GM19328 (cell line): ENCODE data around the gene NOSTRIN.
"Not testable (repeated sequence)": the region's sequence is repeated elsewhere in the genome, so short reads cannot be mapped to it uniquely, and the experiment has no call there.

Source experiments
- ATAC-seq: cut with Tn5 transposase; IDR thresholded peaks from one replicate; pipeline ENCODE4 v1.9.1; 2021; ENCODE audit warnings: mild to moderate bottlenecking, moderate library complexity; ENCODE audit not compliant: unreplicated experiment

The NOSTRIN gene, protein sequence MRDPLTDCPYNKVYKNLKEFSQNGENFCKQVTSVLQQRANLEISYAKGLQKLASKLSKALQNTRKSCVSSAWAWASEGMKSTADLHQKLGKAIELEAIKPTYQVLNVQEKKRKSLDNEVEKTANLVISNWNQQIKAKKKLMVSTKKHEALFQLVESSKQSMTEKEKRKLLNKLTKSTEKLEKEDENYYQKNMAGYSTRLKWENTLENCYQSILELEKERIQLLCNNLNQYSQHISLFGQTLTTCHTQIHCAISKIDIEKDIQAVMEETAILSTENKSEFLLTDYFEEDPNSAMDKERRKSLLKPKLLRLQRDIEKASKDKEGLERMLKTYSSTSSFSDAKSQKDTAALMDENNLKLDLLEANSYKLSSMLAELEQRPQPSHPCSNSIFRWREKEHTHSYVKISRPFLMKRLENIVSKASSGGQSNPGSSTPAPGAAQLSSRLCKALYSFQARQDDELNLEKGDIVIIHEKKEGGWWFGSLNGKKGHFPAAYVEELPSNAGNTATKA

DNA sequence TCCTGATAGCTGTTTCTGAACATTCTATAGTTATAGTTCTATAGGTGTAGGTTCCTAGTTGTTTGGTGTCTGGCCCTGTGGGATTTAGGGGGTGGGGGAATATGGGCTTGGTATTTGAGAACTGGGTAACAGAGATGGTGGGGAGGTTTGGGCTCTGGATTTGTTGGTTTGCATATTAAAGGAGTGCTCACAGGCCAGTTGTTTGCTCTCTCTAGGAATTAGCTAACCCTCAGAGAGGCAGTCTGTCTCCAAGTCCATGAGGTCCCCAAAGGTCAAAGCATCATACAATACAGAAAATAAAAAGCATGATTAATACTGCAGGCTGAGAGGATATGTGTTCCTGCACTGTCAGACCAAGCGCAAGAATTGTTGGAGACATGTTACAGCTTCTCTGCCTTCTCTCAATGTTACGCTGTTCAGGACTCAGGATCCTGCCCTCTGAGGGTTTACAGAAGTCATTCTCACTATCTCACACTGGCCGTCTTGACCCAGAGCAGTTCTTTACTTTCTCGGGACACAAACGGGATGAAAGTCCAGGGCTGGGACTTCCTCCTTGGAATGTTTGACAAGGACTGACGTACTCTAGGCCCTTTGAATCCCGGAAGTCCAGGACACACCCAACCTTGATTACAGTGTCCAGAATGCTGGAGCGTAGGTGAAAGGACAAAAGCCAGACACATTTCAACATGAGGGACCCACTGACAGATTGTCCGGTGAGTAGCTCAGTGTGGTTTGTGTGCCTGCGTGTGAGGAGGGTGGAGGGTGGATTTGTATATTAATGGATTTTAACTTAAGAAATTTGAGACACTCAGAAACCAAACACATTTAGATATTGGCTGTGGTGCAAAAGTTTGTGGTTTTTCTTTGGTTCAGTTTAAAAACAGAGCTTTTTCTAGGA, at the start of gene NOSTRIN:
TSS of gene NOSTRIN (plus strand) at position 677 of the 898 bp plus-strand sequence. CDS start at position 687, 10 bp downstream.
- ATAC-seq, result no peak

DNA sequence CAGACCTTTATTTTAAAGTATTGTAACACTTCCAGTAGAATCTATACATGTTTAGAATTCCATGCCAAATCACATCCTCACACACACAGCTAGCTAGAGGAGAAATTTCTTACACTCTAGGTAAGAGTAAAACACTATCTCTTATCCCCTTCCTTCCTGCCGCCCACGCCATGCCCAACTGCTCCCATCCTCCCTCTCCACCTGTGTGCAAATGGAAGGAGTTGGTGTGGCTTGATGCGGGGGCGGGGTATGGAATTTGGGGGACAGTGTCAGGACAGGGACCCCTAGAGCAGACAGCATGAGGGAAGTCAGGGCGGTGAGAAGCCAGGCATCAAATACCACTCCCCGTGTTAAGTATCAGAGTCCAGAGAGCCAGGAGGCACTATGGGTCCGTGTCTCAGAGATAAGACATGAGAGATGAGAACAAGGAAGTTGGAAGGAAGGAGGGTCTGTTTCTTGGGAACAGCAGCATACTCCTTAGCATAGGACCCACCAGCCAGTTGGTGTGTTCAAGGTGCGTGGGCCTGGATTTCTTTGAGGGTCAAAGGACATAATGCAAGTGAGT, 48.6 kb upstream of the NOSTRIN start:
- no peak for ATAC-seq

DNA sequence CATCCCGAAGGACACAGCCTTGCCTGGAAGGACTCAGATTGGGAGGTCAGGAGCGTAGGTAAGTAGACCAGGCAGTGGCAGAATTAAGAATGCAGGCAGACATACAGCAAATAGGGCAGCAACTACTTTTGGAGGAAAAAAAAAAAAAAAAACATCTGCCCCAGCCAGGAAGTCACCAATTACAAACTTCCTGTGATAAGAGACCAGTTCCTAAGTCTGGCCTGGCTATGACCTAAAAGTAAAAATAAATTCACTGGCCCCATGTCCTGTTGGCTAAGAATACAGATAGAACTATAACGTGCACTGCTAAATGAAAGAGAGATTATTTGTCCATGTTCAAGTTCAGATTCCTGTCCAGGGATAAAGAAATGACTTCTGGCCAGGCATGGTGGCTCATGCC, 45.2 kb upstream of the NOSTRIN start:
- ATAC-seq, result no peak

GRCh38 chr2:168758970-168759820, 43.2 kb upstream of the NOSTRIN start:
- ATAC-seq, result peak; percentile 83

DNA sequence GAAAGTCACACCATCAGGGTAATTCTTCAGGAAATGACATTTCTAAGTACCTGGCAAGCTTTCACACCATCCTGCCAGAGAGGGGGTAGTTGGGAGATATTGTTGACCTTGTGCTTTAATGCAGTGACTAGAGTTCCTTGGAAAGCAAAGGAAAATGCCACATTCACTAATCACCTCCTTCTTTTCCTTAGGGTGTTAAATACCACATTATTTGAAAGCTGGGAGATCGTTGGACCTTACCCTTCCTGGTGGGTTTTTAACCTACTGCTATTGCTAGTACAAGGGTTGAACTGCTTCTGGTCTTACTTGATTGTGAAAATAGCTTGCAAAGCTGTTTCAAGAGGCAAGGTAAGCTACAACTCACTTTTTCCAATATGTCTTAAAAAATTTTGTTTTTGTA, 37.0 kb upstream of the NOSTRIN start:
- no peak for ATAC-seq

- ATAC-seq, result no peak
Measured at GRCh38 chr2:168766600-168766999, 35.8 kb upstream of the NOSTRIN start.

GRCh38 chr2:168767258-168767657, 35.2 kb upstream of the NOSTRIN start:
- ATAC-seq, result no peak

GRCh38 chr2:168768357-168768756, 34.1 kb upstream of the NOSTRIN start:
- ATAC-seq, result not testable (repeated sequence)

DNA sequence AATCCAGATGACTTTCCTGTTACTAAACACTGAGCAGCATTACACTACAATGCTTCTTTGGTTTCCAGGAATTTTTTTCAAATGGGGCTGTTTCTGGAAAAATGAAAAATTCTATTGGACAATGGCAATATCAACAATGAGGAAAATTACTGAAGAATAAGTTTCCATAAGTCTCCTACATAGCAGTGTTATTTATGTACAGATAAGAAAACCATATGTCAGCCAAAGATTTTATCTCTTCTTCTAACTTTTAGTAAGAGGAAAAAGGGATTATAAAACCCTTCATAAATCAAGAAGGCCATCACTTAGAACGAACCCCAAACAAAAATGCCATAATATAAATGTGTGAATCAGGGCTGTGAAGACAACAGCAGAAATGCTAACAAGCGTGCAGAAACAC, 31.6 kb upstream of the NOSTRIN start:
- ATAC-seq, result no peak

- ATAC-seq, result no peak
Measured at GRCh38 chr2:168772704-168773103, 29.7 kb upstream of the NOSTRIN start.

DNA sequence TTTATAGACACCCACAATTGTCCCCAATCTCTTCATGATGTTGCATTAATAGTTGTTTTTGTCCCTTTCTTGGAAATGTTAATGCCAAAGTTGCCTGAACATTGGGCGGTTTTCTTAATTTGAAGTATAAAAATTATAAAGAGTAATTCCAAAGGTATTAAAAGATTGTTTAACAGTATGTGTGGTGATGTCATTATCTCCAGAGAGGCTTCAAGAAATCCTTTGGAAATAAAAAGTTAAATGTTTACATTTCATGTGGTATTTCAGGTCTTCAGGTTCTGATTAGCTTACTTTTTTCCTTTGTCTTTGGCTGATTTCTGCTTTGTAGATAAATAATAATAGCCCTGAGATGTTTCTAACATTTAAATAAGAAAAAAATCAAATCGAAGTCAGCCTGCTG, 29.3 kb upstream of the NOSTRIN start:
- ATAC-seq, result no peak

DNA sequence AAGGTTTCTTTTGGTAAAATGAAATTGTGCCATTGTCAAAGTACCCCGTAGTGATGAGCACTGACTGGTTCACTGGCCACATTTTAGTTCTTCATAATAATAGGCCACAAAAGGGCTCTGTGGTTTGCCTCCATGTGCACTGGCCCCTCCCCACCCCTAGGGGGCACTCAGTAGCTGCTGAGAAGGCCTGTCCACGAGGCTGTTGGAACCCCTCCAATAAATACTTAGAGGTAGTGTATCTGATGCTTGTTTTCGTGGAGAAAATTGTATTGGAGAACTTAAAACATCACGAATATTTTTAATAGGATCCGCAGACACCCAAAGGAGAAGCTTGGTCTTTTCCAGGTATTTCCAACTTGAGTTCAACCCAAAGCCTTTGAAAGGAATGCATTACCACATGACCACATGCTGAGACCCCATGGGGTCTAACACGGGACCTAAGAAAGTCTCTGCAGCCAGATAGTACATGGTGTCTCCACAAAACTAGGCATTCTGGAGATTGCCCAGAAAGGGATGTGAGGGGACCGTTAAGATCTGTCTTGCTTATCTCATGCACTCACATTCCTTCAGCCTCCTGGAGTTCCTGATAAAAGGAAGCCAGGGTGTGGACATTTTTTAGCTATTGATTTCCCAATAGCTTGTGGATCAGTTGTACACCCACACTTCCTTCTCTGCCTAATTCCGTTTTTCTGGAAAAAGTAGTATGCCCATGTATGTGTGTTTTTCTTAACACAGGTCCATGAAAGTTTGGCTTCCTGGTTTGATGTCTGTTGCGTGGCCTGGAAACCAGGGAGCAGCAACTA, 28.5 kb upstream of the NOSTRIN start:
- no peak for ATAC-seq

GRCh38 chr2:168775837-168776236, 26.6 kb upstream of the NOSTRIN start:
- ATAC-seq, result no peak

DNA sequence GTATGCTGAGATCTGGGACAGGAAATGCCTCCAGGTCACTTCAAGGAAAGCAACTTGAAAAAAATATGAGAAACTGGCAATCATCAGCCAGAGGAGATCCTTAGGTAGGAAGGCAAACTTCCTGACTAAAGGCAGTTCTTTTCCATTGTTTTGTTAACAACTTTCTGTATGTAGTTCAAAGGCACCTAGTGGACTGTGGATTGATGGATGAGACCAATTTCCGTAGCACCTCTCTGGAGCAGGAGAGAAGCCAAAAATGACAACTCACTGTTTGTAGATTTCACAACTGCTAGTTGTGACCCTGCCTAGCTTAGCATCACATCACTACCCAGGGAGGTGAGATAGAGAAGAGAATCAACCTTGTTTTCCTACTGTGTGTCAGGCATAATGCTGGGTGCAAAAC, 21.8 kb upstream of the NOSTRIN start:
- no peak for ATAC-seq

DNA sequence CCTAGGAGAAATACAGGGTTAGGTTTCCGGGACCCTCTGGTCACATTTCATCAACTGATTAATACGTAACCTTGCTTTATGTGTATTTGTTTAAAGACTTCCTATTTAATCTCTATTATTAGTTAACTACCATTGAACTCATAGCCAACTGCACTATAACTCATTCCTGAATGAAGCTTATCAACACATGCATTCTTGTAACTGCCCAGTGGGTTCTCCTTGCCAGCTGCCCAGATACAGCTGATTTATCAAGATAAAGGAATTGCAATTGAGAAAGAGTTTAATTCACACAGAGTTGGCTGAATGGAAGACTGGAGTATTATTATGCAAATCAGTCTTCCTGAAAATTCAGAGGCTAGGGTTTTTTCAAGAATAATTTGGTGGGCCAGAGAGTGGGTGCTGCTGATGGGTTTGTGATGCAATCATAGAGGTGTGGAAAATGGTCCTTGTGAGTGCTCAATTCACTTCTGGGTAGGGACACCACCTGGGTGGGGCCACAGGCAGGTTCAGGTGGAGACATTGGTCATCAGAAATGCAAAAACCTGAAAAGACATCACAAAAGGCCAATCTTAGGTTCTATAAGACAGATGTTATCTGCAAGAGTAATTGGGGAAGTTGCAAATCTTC, 21.1 kb upstream of the NOSTRIN start:
- no peak for ATAC-seq

GRCh38 chr2:168782271-168782670, 20.2 kb upstream of the NOSTRIN start:
- no peak for ATAC-seq

DNA sequence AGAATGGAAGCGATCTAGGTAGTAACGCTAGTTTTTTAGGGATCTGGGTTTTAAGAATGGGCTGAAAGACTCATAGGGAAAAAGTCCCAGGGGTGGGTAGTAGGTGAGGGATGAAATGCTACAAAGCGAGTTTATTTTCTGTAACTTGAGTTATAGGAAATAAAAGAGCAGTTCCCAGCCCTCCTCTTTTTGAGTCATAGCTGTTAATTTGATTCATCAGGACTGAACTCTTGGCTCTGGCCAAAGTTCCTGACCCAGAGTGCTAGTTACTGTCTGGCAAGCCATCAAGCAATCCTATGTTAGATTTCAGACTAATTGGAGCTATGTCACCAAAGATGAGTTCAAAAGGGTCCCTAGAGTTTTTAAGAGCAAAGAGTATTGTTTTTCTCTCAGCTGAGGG, 17.4 kb upstream of the NOSTRIN start:
- ATAC-seq, result no peak

DNA sequence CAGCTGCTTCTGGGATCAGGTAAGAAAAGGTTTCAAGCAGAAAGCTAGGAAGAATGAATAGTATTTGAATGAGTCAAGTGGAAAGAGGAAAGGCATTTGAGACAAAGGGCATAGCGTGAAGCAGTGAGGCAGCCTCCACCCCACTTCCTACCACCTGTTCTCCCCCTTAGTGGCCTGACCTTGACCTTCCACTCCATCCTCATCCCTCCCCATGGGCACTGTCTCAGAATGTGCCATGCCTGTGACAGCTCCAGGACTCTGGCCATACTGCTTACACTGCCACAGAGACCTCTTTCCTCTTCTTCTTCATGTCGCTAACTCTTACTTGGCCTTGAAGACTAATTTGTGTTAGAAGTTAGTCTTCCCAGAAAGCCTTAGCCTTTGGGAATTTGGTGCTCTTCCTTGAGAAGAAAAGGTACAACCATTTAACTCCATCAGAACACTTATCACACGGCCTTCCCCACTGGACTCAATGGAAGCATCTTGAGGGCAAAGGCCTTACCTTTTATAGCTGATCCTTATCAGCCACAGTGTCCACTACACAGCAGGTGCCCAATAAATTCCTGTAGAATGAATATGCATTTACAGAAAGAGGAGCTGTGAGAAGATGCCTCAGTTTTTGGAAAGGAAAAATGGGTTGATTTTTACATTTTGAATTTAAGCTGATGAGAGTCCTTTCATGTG, 15.2 kb upstream of the NOSTRIN start:
- ATAC-seq, result no peak
